Measurements from ENCODE around the gene EPHA3. TPM values are rescaled to one million over a fixed set of nuclear protein-coding genes. Genes with fewer than 3 reads are reported as not detected.

The EPHA3 gene
- total and polyA plus RNA-seq, 7 donors: 0.12 to 2.4 (median 0.64) TPM

DNA sequence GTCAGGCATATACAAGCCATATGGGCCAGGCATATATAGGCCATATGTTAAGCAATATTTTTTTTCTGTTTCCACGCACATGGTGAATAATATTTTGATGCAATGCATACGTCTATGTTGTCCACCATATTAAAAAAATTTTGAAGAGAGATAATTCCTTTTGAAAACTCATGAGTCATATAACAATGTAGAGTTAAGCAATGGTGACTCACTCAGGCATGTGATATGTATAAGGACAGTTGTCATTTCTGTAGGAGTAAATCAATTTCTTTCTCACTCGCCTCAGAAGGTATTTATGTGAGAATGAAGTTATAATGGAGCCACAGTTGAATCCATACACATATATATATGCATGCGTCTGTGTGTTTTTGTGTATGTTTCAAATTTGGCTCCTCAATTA, 272.6 kb downstream of the EPHA3 start:
- no peaks in the 10 kb centered on the region for H3K27me3 ChIP-seq (ENCODE audit: insufficient read depth in 3 of 3, low read length in 2 of 3)

DNA sequence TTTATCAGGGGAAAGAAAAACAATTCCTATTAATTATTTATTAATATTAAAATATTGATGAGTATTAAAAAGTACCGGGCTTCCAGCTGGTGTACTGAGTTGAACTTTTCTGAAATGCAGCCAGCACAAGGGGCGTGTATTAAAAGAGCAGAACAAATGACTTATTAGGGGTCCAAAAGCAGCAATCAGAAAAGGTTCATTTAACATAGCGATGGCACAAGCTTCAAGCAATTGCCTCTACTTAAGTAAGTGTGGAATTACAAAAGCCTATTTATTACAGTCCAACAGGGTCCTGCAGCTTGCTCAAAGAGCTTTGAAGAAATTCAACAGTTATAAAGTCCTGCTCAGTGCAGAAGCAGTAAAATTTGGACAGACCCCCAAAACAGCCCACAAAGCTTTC, 285.6 kb downstream of the EPHA3 start:
- Histone ChIP-seq H3K27me3 (ENCODE audit: insufficient read depth in 3 of 3, low read length in 2 of 3) (no peaks in the 10 kb centered on the region), H3K4me3 (no peak overlapping the region), H3K27ac (no peak overlapping the region), H3K4me1 (no peaks in the 10 kb centered on the region), H3K9me3 (peaks cover 3% of the 10 kb centered on the region), H3K36me3 (ENCODE audit: insufficient read depth in 1 of 2, low read depth in 1 of 2) (no peaks in the 10 kb centered on the region)
- TF ChIP-seq, protein P1, sequence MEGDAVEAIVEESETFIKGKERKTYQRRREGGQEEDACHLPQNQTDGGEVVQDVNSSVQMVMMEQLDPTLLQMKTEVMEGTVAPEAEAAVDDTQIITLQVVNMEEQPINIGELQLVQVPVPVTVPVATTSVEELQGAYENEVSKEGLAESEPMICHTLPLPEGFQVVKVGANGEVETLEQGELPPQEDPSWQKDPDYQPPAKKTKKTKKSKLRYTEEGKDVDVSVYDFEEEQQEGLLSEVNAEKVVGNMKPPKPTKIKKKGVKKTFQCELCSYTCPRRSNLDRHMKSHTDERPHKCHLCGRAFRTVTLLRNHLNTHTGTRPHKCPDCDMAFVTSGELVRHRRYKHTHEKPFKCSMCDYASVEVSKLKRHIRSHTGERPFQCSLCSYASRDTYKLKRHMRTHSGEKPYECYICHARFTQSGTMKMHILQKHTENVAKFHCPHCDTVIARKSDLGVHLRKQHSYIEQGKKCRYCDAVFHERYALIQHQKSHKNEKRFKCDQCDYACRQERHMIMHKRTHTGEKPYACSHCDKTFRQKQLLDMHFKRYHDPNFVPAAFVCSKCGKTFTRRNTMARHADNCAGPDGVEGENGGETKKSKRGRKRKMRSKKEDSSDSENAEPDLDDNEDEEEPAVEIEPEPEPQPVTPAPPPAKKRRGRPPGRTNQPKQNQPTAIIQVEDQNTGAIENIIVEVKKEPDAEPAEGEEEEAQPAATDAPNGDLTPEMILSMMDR (IDR thresholded peaks at IDR 0.05): no peak
- DNase-seq (no peak), ATAC-seq (no peak)
- intact Hi-C loops (cut with DNase I): no loop called here
- 27 to 32% (median 28%) methylated on average over 3 of the region's 3 CpGs for WGBS, 3 donors

More for the DNA sequence above, 272.6 kb downstream of the EPHA3 start:
- TF ChIP-seq, protein P1 (IDR thresholded peaks at IDR 0.05): no peak
- Histone ChIP-seq H3K4me1 (no peaks in the 10 kb centered on the region), H3K9me3 (no peaks in the 10 kb centered on the region), H3K27ac (no peak overlapping the region), H3K4me3 (no peak overlapping the region), H3K36me3 (ENCODE audit: insufficient read depth in 1 of 2, low read depth in 1 of 2) (no peaks in the 10 kb centered on the region)
- ATAC-seq: no peak
- DNase-seq: no peak
- intact Hi-C loops (cut with DNase I): no loop called here
- 88 to 92% (median 91%) methylated on average over 4 of the region's 4 CpGs for WGBS, 3 donors

DNA sequence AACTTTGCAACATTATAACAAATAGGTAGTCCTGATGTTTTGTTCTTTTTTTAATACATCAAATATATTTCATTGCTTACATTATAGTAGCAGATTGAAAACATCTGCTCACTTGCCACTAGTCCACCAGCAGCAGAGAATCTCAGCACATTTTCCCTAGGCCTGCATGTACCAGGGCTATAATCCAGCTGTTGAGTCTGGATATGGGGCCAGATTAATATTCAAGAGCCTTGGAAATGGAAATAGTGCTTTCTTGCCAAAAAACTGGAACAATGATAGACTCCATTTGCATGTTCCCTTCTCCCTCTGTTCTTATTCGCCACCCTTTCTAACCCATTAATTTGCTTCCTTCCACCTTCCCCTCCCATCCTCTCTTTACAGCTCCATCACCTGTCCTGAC, 288.0 kb downstream of the EPHA3 start:
- H3K27me3 ChIP-seq (ENCODE audit: insufficient read depth in 3 of 3, low read length in 2 of 3): no peaks in the 10 kb centered on the region
- WGBS, 3 donors: 50 to 83% (median 56%) methylated on average over 1 of the region's 1 CpG
- ATAC-seq (no peak), DNase-seq (no peak)
- intact Hi-C loops (cut with DNase I): no loop called here
- TF ChIP-seq, protein P1 (IDR thresholded peaks at IDR 0.05): no peak
- peaks cover 3% of the 10 kb centered on the region for H3K9me3 ChIP-seq
- H3K27ac ChIP-seq: no peak overlapping the region
- H3K4me1 ChIP-seq: no peaks in the 10 kb centered on the region
- H3K36me3 ChIP-seq (ENCODE audit: insufficient read depth in 1 of 2, low read depth in 1 of 2): no peaks in the 10 kb centered on the region
- H3K4me3 ChIP-seq: no peak overlapping the region

DNA sequence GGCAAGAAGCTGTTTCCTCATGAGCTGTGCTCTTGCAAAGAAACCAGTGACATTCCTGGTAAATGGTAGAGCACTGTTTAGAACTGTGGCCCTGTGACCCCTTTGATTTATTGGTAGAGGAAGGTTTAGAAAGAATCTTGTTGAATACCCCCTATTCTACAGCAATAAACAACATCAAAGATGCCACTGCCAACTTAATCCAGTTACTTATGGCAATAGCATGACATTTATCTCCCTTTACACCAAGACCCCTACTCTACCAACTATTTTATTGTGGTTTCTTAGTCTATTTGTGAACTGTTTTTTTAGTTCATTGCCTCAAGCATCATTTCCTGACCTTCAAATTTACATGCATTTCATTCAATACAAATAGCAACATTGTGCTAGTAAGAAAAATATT, 288.6 kb downstream of the EPHA3 start:
- H3K4me1 ChIP-seq: no peaks in the 10 kb centered on the region
- no peak for DNase-seq
- H3K36me3 ChIP-seq (ENCODE audit: insufficient read depth in 1 of 2, low read depth in 1 of 2): no peaks in the 10 kb centered on the region
- H3K4me3 ChIP-seq: no peak overlapping the region
- H3K9me3 ChIP-seq: peaks cover 3% of the 10 kb centered on the region
- TF ChIP-seq, protein P1 (IDR thresholded peaks at IDR 0.05): no peak
- H3K27me3 ChIP-seq (ENCODE audit: insufficient read depth in 3 of 3, low read length in 2 of 3): no peaks in the 10 kb centered on the region
- H3K27ac ChIP-seq: no peak overlapping the region
- intact Hi-C loops (cut with DNase I): no loop called here
- ATAC-seq: no peak

DNA sequence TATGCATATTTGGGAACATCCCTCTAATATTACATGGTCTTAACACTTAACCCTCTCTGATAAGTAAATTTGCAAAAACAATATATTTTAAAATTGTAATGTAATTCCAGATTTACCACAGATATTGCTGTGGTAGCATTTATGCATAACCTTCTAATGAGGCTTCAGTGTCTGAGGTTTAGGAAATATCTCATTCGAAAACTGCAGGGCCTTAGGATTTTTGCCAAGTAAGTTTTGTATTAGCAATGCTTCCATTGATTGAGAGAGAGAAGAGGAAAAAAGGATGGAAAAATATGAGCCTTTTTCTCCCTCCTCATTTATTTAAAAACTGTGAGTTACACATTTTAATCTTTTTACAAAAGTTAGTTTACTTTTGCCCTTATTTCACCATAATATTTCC, 294.6 kb downstream of the EPHA3 start:
- no peaks in the 10 kb centered on the region for H3K36me3 ChIP-seq (ENCODE audit: insufficient read depth in 1 of 2, low read depth in 1 of 2)
- DNase-seq (no peak), ATAC-seq (no peak)
- H3K9me3 ChIP-seq: no peaks in the 10 kb centered on the region
- 38 to 49% (median 40%) methylated on average over 1 of the region's 1 CpG for WGBS, 3 donors
- H3K4me3 ChIP-seq: no peak overlapping the region
- intact Hi-C loops (cut with DNase I): no loop called here
- H3K27me3 ChIP-seq (ENCODE audit: insufficient read depth in 3 of 3, low read length in 2 of 3): no peaks in the 10 kb centered on the region
- H3K4me1 ChIP-seq: no peaks in the 10 kb centered on the region
- no peak overlapping the region for H3K27ac ChIP-seq
- TF ChIP-seq, protein P1 (IDR thresholded peaks at IDR 0.05): no peak
